CD4-positive, alpha-beta T cell treated with Interleukin-15 for 1 hour (primary cell): ENCODE data around the gene ANKS1B.

Source experiments
- DNase-seq: peaks from one replicate; pipeline ENCODE4 v3.0.0-alpha.2; 2020

Gene ANKS1B

DNA sequence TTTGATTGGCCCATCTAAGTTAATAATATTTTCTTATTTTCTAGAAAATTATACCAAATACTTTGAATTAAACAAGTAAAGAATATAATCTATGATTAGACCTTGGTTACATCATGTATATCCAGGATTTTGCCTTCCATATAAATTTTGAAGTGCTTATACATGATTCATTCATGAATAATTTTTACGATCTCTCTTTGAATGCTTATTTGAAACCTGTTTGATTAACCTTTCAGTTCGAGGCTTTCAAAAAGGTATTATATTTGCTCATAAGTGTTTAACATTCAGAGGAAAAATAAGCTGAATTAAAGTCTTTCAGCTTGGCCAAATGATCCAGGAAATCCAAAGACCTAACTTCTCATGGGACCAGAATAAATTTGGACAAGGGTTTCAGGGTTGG lies 832.4 kb downstream of the ANKS1B start:
- no peak for DNase-seq

DNA sequence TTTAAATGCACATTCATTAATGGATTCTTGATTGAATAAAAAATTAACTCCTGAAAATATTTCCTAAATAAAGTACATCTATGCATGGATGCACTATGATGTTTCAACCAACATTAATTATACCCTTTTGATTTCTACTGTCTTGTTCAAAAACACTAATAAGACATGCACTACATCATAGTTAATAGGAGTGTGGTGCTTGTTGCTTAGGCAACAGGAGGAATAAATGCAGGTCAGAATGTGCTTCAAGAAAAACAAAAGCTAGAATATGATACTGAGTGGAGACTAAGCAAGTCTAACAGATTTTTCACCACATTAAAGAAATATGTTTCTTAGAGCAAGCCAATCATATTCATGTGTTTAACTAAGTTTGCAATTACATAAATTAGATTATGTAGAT lies 833.0 kb downstream of the ANKS1B start:
- DNase-seq, result no peak

DNA sequence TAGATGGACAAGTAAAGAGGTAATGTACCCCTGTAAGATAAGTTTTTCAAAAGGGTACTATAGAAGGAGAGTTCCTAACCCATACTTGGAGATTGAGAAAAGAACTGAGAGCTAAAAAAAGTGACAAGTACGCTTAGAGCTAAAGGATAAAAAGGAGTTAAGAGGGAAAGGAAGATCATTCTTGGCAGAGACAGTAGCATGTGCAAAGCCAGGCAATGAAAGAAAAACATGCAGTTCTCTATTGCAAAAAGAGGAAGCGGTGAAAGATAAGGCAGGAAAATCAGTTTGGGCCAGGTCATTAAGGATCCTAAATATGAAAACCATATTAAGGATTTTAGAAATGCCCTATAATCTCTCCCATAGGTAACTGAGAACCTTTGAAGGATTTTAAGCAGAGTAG lies 837.6 kb downstream of the ANKS1B start:
- no peak for DNase-seq

DNA sequence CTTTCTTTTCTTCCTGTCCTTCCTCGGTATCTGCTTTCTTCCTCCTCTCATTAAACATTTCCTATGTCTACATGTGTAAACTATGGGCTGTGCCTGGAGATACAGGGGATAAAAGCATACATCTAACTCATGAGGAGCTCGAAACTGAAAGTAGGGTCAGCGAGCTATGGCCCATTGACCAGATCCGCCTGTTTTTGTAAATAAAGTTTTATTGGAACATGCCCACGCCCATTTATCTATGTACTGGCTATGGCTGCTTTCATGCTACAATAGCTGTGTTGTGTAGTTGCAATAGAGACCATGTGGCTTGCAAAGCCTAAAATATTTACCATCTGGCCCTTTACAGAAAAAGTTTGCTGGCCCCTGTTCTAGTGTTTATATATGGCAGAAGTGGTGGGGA lies 838.0 kb downstream of the ANKS1B start:
- DNase-seq, result no peak

DNA sequence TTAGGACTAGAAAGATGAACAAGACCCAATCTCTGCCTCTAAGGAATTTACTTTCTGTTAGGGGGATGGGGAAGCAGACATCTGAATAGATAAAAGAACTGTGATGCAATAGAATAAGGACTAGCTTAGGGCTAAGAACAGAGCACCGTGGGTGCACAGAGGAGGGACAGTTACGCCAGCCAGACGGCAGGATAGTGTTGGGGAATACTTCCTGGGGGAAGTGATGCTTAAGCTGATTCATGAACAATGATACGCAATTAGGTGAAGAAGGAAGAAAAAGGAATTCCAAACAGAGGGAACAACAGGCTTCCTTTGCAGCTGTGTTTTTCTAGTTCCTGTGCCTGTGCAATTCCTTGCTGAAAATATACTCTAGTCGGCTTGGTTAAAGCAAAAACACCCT lies 838.6 kb downstream of the ANKS1B start:
- no peak for DNase-seq

DNA sequence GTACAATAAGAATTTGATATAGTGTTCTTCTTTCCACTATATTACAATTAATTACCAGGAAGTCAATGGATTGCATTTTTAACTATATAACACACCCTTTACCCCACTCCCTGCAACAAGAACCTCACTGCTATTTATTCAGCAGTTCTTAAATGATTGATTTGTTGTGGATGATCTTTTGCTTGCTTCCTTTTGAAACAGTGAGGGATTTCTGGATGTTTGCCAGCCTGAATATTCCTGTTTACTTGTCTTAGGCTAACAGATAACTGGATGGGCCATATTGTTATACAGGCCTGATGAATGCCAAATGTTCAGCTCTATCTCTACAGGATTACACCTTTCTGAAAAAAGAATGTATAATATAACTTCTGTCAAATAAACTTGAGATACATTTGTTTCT lies 842.1 kb downstream of the ANKS1B start:
- no peak for DNase-seq

DNA sequence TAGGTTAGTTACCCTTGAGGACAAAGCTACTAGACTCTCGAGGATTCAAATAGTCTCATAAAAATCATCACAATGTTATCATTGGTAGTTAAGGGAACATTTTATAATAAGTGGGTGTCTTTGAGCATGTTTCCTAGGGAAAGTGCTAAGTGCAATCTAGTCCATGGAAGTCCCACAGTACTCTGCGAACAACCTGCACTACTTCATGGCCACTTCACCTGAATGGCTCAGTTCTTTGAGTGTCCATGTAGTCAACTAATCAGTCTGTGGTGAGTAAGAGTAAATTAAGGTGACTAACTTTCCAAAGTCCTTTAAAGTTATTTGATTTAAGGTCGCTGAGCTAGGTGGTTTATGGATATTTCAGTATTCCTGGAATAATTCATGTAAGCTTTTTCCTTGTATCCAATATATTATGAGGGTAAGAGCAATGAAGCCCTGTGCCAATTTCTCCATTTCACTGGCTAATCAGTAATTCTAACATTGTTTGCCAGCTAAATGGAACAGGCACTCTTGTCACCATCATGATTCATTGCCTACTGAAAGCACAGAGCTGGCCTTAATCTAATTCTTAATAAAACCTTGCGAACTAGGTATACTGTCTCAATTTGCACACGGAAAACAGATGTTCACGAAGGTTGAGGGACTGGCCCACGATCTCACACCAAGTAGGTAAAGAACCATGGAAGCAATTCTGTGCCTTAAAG lies 844.6 kb downstream of the ANKS1B start:
- DNase-seq, result no peak

DNA sequence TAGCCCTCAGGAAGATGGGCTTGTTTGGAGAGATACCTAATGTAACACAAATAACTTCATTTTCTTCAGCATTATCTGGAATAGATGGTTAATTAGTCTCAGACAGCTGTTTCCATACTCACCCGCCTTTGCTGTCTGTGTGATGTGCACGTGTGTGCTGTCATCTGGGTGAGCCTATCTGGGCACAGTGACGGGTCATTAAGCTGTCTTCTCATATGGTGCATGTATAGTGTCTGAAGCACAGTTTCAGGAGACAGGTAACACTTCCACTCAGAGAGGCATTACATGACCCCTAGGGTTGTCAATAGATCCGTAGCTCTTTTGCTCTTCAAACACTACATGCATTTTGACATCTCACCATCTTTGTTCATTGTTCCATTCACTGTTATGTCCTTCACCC lies 846.3 kb downstream of the ANKS1B start:
- no peak for DNase-seq

DNA sequence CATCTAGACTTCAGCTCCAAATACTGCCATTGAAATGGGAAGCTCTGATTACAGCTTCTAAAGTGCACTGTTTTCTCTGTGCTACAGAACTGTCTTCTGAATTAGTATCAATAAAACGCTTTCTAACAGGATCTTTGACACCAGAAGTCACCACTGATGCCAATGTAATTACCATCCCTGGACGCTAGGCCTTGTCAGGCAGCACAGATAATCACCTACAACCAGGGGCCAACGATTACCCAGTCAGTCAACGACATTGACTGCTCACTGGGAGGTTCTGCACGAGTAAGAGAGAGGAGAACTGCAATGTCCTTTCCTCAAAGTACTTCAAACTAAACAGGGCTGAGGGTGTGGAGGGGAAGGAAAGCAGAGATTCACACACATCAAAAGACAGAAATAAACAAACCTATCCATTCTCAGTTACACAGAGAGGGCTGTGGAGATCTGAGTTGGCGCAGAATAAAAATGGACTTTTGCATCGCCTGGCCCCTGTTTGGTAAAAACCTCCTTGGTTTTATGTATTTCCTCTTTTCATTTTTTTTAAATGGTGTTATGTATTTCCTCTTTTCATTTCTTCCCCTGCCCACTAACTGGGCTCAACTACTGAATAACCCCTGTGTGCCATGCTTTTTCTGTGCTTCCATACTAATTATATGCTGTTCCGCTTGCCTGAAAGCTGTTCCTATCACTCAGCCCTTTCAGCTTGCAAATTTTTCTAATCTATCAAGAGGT lies 847.4 kb downstream of the ANKS1B start:
- DNase-seq, result no peak

DNA sequence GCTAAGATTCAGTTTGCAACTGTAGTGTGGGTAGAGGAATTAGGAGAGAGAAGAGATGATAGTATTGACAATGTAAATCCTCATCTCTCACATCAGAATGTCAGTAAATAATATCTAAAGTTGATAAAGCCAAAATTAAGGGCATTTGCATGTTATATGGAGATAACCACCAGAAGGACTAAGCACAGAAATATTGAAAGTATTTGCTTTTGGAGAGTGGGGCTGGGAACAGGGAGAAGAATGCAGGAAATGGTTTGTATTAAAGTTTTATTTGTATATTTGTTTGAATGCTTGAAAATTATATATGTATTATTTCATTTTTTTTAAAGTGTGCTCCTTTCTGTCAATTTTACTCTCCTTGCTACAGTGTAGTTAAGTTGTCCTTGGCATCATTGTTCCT lies 848.2 kb downstream of the ANKS1B start:
- no peak for DNase-seq

DNA sequence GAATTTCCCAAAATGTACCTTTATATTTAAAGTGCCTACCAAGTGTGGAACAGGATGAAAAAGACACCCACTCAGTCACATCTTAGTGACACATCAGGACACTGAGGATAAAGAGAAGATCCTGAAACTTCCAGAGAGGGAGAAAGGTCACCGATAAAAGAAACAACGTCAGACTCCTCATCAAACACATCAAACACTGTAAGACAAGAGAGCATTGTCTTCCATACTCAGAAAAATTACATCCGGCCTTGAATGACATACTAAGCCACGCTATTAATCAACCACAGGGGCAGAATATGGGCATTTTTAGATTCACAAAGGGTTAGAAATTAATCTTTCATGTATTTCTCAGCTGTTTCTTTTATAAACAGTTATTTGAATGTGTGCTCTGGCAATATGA lies 849.4 kb downstream of the ANKS1B start:
- DNase-seq, result no peak

DNA sequence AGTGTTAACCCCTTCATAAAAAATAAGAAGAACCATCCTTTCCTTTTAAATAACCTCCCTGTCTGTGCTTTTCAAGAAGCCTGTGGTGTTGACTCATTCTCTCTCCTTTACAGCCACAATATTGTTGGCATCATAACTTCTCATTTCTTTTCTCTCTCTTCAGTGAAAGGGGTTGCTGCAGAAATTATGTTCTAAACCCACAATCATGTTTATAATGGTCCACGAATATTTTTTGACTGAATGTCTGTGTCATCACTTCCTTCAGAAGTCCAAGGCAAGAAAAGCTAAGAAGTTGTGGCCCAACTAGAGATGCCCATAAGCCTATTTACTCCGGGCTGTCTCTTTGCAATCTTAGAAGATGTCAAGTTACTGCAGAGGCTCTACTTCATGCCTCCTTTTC lies 851.3 kb downstream of the ANKS1B start:
- no peak for DNase-seq

DNA sequence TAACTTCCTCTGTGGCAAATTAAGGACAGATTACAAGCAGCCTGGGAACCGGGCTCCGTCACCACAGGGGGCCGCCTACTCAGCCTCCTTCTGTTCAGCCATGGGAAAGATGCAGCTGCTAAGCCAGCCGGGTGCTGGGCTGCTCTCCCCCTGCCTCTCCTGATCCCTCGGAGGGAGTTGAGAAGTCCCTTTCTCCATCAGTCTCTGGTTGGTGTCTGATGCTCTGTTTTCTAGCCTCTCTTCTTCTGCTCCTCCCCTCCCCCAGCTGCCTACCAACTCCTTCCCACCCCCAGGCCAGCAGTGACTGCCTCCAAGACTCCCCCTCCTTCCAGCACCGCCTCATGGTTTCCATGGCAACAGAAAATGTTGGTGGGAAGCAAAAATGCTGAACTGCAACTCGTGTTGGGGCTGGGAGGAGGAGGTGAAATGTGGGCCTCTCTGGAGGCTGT lies 853.0 kb downstream of the ANKS1B start:
- DNase-seq, result peak; percentile 34

DNA sequence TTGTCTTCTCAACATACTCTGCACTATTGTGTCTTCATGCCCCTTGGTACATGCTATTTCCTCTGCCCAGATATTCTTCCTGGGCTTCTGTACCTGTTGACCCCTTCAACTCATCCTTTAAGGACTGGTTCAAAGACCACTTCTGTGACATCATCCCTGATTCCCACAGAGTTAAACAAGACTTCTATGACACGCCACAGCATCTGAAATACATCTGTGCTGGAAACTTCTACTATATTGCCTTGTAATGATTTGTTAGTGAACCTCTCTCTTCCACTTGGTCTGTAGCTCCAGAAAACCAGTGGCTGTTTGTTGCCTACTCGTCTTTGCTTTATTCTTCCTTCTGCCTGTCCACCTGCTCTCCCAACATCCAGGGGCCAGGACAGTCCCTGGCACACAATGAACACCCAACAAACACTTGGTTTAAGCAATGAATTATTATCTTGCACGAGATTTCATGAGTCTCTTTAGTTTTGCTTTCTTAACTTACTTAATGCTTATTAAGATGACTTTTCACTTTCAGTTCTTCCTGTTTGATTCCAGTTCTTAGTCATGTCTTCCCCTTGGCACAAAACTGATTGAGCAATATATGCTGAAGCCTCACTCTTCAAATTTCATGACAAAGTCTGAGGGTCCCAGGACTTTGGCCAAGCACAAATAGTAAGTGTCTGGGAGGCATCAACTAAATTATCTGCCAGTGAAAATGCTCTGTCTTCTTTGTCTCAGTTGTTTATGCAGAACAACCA lies 853.8 kb downstream of the ANKS1B start:
- DNase-seq, result no peak

DNA sequence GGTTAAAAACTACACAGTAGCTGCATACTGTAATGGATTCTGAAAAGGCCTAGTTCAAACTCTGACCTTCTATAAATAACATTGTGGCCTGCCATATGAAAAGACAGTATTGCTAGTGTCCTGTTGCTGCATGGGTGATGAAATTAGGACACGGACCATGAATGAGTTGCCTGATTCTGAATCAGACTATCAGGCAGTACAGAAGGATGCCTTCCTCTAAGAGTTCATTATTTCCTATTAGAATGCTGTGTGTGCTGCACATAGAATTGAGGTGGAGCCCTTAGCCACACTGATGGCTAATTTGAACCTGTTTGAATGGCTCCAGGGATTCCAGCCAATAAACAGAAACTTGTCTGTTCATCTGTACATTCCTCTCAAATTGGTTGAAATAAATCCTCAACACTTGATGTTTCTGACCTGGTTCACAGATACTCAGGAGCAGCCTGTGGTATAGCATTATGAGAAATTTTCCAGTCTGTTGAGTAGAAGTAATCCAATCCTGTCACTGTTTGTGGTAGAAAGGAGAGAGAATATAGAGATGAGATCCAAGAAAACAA lies 856.4 kb downstream of the ANKS1B start:
- no peak for DNase-seq

DNA sequence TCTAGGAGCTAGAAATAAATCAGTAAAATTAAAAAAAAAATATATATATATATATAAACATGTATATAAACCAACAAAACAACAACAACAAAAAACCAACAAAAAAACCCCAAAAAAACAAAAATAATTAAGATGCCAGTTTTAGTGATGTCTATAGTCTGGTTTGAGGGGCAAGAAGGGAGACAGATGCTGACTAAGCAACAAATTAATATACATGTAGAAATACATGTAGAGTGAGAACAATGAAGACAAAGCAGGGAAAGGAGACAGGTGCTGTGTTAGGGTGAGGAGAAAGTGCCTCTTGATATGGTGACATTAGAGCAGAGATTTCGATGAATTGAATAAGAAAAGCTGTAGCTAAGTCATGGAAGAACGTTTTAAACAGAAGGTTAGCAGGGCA lies 861.8 kb downstream of the ANKS1B start:
- no peak for DNase-seq

DNA sequence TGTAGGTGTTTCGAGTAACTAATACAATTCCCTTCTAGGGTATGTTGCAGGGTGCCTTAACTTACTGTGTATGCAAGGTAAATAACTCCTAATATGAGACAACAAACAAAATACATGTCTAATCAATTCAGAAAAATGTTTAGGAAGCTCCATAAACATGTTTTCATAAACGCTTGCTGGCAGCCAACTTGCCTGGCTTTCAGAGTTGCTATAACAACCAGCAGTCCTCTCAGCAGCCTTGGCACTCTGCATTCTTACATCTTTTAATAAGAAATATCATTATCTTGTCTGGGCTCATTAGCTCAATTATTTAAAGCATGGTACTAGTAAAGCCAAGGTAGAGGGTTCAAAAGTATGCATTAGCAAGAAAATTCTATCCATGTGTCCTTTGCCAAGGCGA lies 862.2 kb downstream of the ANKS1B start:
- DNase-seq, result no peak

DNA sequence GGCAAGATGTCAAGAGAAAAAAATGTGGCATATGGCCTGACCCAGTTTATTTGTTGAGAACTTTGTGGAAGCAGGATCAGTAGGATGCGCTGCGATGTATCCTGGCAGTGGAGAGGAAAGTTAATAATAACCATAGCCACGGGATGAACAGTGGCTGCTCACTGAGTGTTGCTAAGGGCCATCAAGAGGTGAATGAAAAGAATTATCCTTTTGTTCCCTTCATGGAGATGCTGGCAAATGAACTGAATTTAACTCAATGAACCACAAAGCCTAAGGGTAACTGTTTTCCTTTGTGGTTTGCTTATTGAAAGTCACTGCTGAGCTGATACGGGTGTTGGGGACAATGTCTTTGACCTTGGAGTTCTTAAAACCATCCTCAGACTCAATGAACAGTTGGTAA lies 863.2 kb downstream of the ANKS1B start:
- no peak for DNase-seq

DNA sequence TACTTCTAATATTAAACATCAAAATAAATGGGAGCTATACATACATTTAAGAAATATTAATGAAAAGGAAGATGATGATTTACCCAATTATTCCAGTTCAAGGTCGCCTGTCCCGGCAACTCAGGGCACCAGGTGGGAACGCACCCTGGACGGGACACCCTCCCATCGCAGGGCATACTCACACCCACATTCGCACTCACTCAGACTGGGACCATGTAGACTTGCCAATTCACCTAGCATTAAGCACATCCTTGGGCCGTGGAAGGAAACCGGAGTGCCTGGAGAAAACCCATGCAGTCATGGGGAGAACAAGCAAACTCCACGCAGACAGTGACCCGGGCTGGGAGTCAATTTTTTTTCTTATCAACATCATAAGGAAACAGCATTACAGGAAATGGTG lies 864.8 kb downstream of the ANKS1B start:
- DNase-seq, result no peak

DNA sequence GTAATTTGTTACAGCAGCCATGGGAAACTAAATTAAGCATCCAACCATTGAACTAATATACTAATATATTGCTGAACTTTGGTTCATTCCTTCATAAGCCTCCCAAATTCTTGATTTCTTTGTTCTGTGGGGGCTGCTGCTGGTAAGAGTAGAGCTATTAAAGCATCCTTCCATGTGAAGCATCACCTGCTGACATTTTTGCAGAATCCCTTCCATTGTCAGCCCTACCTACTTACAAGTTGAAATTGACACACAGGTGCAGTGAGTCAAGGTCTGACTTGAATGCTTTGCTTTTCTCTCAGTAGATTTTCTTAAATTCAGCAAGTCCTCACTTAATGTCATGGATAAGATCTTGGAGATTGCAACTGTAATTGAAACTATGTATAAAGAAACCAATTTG lies 865.3 kb downstream of the ANKS1B start:
- no peak for DNase-seq

DNA sequence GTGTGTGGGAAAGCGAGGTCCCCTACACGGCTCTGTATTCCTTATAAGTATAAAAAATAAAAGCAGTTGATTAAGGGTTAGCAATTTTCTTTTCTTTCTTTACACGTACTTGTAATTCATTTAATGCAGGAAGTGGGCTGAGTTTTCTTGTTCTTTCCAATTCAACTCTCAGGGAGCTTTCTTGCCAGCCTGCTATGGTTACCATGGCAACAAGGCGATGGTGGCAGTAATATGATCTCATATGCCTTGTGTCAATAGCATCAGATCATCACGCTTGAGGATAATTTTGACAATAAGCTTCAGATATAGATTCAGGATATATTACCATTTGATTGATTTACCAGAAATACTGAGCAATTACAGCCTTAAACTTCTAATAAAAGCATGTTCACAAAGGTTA lies 873.1 kb downstream of the ANKS1B start:
- no peak for DNase-seq

DNA sequence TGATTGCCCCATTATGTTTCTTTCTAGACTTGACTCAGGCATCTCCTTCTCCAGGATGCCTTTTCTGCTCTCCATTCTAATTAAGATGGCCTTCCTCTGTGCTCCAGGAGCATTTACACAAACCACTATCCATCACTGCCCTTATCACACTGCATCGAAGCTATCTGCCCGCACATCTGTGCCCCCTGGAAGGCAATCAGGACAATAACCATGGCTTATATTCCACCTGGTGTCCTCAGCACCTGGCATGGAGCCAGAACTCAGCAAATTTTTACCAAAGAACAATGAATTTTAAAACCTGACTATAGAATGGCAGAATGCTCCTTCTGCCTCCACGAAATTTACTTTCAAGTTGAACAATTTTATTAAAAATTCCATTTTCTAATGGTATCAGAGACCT lies 873.9 kb downstream of the ANKS1B start:
- DNase-seq, result no peak

DNA sequence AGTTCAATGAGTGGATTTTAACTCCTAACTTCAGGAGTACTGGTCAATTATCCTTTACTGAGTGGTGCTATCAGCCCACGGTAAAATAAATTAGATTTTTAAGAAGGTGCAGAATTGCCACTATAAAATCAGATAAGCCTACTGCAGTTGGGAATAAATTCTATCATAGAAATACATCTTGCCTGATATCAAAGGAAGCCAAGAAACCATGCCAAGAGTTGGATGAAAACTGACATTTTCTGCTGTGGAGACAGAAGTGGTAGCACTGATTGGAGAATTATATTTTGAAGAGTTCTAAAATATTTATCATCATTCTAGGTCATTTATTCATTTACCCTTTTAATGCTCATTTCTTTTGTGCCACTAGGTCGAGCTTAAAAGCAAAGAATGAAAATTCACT lies 874.5 kb downstream of the ANKS1B start:
- DNase-seq, result no peak

DNA sequence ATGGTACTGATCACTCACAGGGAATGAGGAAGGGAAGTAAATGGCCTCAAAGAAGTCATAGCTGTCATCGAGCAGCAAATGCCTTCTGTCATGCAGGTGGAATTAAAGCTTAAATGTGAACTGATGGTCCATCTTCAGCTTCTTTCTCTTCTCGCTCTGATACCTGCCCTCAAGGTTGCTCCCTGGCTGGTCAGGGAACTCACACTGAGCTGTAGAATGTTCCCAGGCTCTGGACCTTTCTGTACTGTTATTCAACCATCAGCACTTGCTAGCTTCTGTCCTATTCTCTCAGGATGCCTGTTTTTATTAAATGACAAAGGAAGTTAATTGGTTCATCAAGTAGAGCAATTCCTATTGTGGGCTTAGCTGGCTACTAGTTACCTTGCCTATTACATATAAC lies 875.8 kb downstream of the ANKS1B start:
- no peak for DNase-seq
